Upper lobe of right lung (tissue), 1 donor: ENCODE results near the gene SIPA1L2. TPM values are rescaled to one million over a fixed set of nuclear protein-coding genes. Genes with fewer than 3 reads are reported as not detected.

Experiments
- ATAC-seq: fragments of 200-7000 bp; cut with Tn5 transposase; one replicate; pipeline ENCODE4 v1.9.1; 2020; ENCODE audit warnings: mild to moderate bottlenecking, moderate library complexity
- DNase-seq: peaks from one replicate; pipeline ENCODE4 v3.0.0-alpha.2; 2020
- H3K27ac ChIP-seq: fragments of 200-600 bp; one replicate; pipeline ENCODE4 v1.8.0; 2022
- H3K27me3 ChIP-seq: fragments of 200-600 bp; one replicate; pipeline ENCODE4 v1.8.0; 2022; ENCODE audit warnings: mild to moderate bottlenecking
- H3K36me3 ChIP-seq: fragments of 200-600 bp; one replicate; pipeline ENCODE4 v1.8.0; 2022
- H3K4me1 ChIP-seq: fragments of 200-600 bp; one replicate; pipeline ENCODE4 v1.8.0; 2022
- H3K4me3 ChIP-seq: fragments of 200-600 bp; one replicate; pipeline ENCODE4 v1.8.0; 2022; ENCODE audit warnings: mild to moderate bottlenecking
- H3K9me3 ChIP-seq: fragments of 200-600 bp; one replicate; pipeline ENCODE4 v1.8.0; 2022
- intact Hi-C: fragments of 100-400 bp; cut with DNase I; formaldehyde crosslinking; loops from one replicate; pipeline ENCODE4 v1.11.0; 2022
- total RNA-seq: library from RNA; stranded (reverse); fragmentation: NEBNext Ultra II Directional; extraction: Animal tissue kit (Norgen Biotek cat#: 25700); gene quantifications from one replicate; pipeline ENCODE4 v1.2.1, GENCODE V29; 2021
- TF ChIP-seq, protein P1 (sequence below): fragments of 200-600 bp; IDR thresholded peaks from one replicate; pipeline ENCODE4 v1.8.0; 2022; ENCODE audit warnings: antibody characterized with exemption
- donor health status: DM: no; HTN: yes; CAD: no; lungs with severe emphysema.

The SIPA1L2 gene
- total RNA-seq, 1 donor from 2014 or later = 38.3 TPM

DNA sequence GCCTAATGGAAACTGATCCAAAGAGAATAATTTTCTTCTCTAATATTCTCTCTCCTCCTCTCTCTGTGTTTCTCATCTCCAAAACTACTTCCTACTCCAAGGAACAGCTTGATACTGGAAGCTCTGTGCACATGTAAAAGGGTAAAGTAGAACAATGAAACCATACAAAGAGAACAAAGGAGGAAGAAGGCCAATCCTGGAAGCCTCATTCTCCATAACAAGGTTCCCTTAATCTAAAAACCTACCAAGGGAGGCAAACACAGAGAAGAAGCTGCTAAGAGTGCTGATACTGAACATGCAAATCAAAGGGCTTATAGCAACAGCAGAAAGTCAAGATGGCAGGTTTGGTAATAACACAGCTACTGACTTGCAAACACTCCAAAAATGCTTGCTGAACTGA is 44.4 kb downstream of the SIPA1L2 start:
- Histone ChIP-seq H3K27ac (no peak overlapping the region), H3K9me3 (no peaks in the 10 kb centered on the region), H3K36me3 (no peaks in the 10 kb centered on the region), H3K27me3 (no peaks in the 10 kb centered on the region), H3K4me1 (peaks cover 16% of the 10 kb centered on the region), H3K4me3 (no peak overlapping the region)
- no peak for DNase-seq
- TF ChIP-seq, protein P1, sequence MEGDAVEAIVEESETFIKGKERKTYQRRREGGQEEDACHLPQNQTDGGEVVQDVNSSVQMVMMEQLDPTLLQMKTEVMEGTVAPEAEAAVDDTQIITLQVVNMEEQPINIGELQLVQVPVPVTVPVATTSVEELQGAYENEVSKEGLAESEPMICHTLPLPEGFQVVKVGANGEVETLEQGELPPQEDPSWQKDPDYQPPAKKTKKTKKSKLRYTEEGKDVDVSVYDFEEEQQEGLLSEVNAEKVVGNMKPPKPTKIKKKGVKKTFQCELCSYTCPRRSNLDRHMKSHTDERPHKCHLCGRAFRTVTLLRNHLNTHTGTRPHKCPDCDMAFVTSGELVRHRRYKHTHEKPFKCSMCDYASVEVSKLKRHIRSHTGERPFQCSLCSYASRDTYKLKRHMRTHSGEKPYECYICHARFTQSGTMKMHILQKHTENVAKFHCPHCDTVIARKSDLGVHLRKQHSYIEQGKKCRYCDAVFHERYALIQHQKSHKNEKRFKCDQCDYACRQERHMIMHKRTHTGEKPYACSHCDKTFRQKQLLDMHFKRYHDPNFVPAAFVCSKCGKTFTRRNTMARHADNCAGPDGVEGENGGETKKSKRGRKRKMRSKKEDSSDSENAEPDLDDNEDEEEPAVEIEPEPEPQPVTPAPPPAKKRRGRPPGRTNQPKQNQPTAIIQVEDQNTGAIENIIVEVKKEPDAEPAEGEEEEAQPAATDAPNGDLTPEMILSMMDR = no peak
- ATAC-seq = no peak
- intact Hi-C loops = no loop called here

DNA sequence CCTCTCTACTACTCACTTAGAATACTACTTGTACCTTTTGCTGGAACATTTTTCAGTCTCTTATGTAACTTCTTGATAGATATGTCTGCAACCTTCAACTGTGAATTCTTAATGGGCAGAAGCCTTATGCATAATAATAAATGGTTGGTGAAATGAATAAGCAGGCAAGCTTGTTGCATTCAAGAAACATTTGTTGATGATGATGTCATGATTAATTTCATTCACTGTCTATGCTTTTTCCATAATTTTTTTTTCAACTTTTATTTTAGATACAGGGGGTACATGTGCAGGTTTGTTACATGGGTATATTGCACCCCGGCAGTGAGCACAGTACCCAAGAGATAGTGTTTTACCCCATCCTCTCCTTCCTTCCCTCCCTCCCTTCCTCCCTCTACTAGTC is 48.0 kb downstream of the SIPA1L2 start:
- Histone ChIP-seq H3K27ac (no peak overlapping the region), H3K4me3 (no peak overlapping the region), H3K9me3 (no peaks in the 10 kb centered on the region), H3K27me3 (no peaks in the 10 kb centered on the region), H3K36me3 (no peaks in the 10 kb centered on the region), H3K4me1 (peaks cover 25% of the 10 kb centered on the region)
- no peak for ATAC-seq
- TF ChIP-seq, protein P1 = no peak
- intact Hi-C loops = no loop called here
- DNase-seq = no peak

Other genes starting within 250 kb of the SIPA1L2 start
- gene MAP10, start 175.3 kb upstream of the SIPA1L2 start, total RNA-seq = 2.1 TPM